Measurements from ENCODE around the gene WDR5.

The WDR5 gene

DNA sequence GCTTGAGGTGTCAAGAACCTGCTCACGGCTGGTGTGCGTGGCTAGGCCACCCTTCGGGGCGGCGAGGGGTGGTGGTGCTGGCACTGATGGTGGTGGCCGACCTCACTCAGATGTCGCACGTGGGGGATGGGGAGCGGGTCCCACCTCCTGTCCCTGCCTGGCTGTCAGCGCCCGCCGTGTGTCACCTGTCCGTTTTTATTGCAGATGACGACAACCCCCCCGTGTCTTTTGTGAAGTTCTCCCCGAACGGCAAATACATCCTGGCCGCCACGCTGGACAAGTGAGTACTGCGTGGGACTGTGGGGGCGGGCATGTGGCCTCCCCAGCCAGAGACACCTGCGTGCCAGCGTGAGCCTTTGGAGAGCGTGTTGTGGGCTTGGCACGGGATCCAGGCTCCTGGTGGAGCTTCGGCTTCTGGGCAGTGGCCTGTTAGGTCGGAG lies 18.4 kb downstream of the WDR5 start:
- TF ChIP-seq, protein P1, sequence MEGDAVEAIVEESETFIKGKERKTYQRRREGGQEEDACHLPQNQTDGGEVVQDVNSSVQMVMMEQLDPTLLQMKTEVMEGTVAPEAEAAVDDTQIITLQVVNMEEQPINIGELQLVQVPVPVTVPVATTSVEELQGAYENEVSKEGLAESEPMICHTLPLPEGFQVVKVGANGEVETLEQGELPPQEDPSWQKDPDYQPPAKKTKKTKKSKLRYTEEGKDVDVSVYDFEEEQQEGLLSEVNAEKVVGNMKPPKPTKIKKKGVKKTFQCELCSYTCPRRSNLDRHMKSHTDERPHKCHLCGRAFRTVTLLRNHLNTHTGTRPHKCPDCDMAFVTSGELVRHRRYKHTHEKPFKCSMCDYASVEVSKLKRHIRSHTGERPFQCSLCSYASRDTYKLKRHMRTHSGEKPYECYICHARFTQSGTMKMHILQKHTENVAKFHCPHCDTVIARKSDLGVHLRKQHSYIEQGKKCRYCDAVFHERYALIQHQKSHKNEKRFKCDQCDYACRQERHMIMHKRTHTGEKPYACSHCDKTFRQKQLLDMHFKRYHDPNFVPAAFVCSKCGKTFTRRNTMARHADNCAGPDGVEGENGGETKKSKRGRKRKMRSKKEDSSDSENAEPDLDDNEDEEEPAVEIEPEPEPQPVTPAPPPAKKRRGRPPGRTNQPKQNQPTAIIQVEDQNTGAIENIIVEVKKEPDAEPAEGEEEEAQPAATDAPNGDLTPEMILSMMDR (IDR thresholded peaks at IDR 0.05; ENCODE audit: low read depth, low read length) = no peak
- no peak overlapping the region for H3K4me3 ChIP-seq (ENCODE audit: low read depth, low read length)
- no peaks in the 10 kb centered on the region for H3K9me3 ChIP-seq
- no peaks in the 10 kb centered on the region for H3K4me1 ChIP-seq
- no peaks in the 10 kb centered on the region for H3K27me3 ChIP-seq
- DNase-seq = no peak
- H3K36me3 ChIP-seq = peaks cover 84% of the 10 kb centered on the region

- DNase-seq = no peak
- H3K27me3 ChIP-seq = no peaks in the 10 kb centered on the region
- no peaks in the 10 kb centered on the region for H3K9me3 ChIP-seq
- TF ChIP-seq, protein P1 (IDR thresholded peaks at IDR 0.05; ENCODE audit: low read depth, low read length) = no peak
- H3K4me3 ChIP-seq (ENCODE audit: low read depth, low read length) = no peak overlapping the region
- peaks cover 72% of the 10 kb centered on the region for H3K36me3 ChIP-seq
- no peaks in the 10 kb centered on the region for H3K4me1 ChIP-seq
These were observed 20.0 kb downstream of the WDR5 start for GRCh38 chr9:134155812-134156377.

GRCh38 chr9:134156564-134157377 lies 20.9 kb downstream of the WDR5 start:
- DNase-seq = no peak
- no peaks in the 10 kb centered on the region for H3K27me3 ChIP-seq
- H3K9me3 ChIP-seq = no peaks in the 10 kb centered on the region
- TF ChIP-seq, protein P1 (IDR thresholded peaks at IDR 0.05; ENCODE audit: low read depth, low read length) = no peak
- no peak overlapping the region for H3K4me3 ChIP-seq (ENCODE audit: low read depth, low read length)
- peaks cover 2% of the 10 kb centered on the region; the same call in 1 of the 2 replicates for H3K4me1 ChIP-seq
- peaks cover 70% of the 10 kb centered on the region for H3K36me3 ChIP-seq

- TF ChIP-seq, protein P1 (IDR thresholded peaks at IDR 0.05; ENCODE audit: low read depth, low read length) = no peak
- H3K4me1 ChIP-seq = peaks cover 5% of the 10 kb centered on the region; the same call in 1 of the 2 replicates
- H3K4me3 ChIP-seq (ENCODE audit: low read depth, low read length) = no peak overlapping the region
- DNase-seq = no peak
- no peaks in the 10 kb centered on the region for H3K27me3 ChIP-seq
- H3K36me3 ChIP-seq = peaks cover 64% of the 10 kb centered on the region
- H3K9me3 ChIP-seq = no peaks in the 10 kb centered on the region
These were observed 21.6 kb downstream of the WDR5 start for GRCh38 chr9:134157378-134157885.

GRCh38 chr9:134158242-134158641 lies 22.4 kb downstream of the WDR5 start:
- no peak overlapping the region for H3K4me3 ChIP-seq (ENCODE audit: low read depth, low read length)
- H3K27me3 ChIP-seq = no peaks in the 10 kb centered on the region
- no peak for DNase-seq
- peaks cover 55% of the 10 kb centered on the region for H3K36me3 ChIP-seq
- TF ChIP-seq, protein P1 (IDR thresholded peaks at IDR 0.05; ENCODE audit: low read depth, low read length) = no peak
- H3K9me3 ChIP-seq = no peaks in the 10 kb centered on the region
- peaks cover 5% of the 10 kb centered on the region; the same call in 1 of the 2 replicates for H3K4me1 ChIP-seq
